Measurements from ENCODE around the gene FIG4. TPM values are rescaled to one million over a fixed set of nuclear protein-coding genes. Genes with fewer than 3 reads are reported as not detected.

FIG4 gene
- 5.1 and 7.0 TPM in 2 replicates for total RNA-seq

DNA sequence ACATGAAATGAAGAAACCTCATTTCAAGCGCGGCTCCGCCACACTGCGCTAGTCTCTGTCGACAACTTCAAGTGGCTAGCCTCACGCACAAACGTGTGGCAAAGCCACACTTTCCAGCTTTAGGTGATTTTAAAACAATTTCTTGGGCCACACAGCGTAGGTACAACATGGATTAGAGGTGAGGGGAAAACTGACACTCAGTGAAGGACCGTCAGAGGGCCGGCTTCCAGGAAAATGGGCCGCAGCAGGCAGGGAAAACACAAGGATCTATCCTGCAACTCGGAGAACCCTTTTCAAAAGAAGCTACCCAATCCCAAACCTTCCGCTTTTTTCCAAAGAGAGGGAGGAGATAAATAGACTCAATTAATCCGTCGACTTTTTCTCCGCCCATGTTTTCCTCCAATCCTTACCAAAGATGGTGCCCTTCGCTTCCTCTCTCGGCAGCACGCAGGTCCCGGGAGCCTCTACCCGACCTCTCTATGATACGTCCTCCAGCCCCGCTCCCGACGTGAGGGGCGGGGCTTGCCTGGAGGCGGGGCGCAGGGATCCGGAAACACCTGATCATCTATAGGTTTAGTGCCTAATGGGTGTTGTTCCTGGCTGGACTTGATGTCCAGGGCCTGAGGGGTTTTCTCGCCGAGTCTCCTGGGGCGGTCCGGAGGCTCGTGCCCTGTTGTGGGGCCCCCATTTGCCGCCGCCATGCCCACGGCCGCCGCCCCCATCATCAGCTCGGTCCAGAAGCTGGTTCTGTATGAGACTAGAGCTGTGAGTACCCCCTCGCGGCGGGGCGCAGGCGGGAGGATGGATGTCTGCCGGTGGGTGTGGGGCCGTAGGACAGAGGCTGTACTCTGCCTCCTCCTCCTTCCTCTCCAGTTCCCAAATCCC lies at the start of gene FIG4, which contains the start of gene AK9:
FIG4 (plus strand) TSS at position 560 of the 885 bp plus-strand sequence; CDS start at position 700, 140 bp downstream.
AK9 (minus strand) TSS at position 466 of the 885 bp plus-strand sequence. CDS start 15,457 bp downstream, outside the sequence.

Other genes starting within 250 kb of the FIG4 start
- 35.5 and 42.4 TPM in 2 replicates for gene MICAL1, start 235.5 kb upstream of the FIG4 start, total RNA-seq
- gene ZBTB24, start 208.1 kb upstream of the FIG4 start, total RNA-seq = 6.5 and 6.6 TPM in 2 replicates
- 1.4 and 2.2 TPM in 2 replicates for gene AK9, start 94 bp upstream of the FIG4 start, total RNA-seq